Measurements from ENCODE around the gene SAMMSON. TPM values are rescaled to one million over a fixed set of nuclear protein-coding genes. Genes with fewer than 3 reads are reported as not detected.

The SAMMSON gene
- polyA plus RNA-seq, 1 of the 3 experiments (the other 2 are of a cell fraction), result not detected

GRCh38 chr3:69963643-69964042 lies 35.9 kb upstream of the SAMMSON start:
- H3K4me3 ChIP-seq (ENCODE audit: low read depth in 2 of 2, low read length in 1 of 2), result no peak overlapping the region
- TF ChIP-seq POLR2AphosphoS5 (IDR thresholded peaks at IDR 0.05; ENCODE audit: low read depth, low read length) (no peak), ELF1 (IDR thresholded peaks at IDR 0.05) (no peak), GATA2 (CRISPR knock-in tag; IDR thresholded peaks at IDR 0.05) (no peak), RFX5 (IDR thresholded peaks at IDR 0.05; ENCODE audit: low read length) (no peak)
- DNase-seq, result no peak
- no peak overlapping the region for H3K27ac ChIP-seq (ENCODE audit: low read depth in 2 of 2, low read length in 1 of 2)
- 96% methylated on average over 3 of the region's 3 CpGs for WGBS (ENCODE audit: low lambda C conversion rate)
- no peaks in the 10 kb centered on the region for H3K9me3 ChIP-seq
- H3K36me3 ChIP-seq (replicated peaks in 1 of 2; ENCODE audit: control insufficient read depth in 1 of 2, insufficient read depth in 2 of 2, low read length in 1 of 2), result no peaks in the 10 kb centered on the region
- H3K4me1 ChIP-seq (ENCODE audit: control insufficient read depth in 1 of 2, insufficient read depth in 2 of 2, low read depth in 1 of 2, low read length in 1 of 2), result no peaks in the 10 kb centered on the region
- POLR2A ChIA-PET, result no interaction called here
- no peaks in the 10 kb centered on the region for H3K79me2 ChIP-seq (ENCODE audit: insufficient read depth)
- H2AFZ ChIP-seq (ENCODE audit: low read depth), result no peak overlapping the region
- no peaks in the 10 kb centered on the region for H3K9me2 ChIP-seq
- CTCF ChIA-PET, result interaction anchor here (2.0 kb wide), 1 partner anchor 25 kb away, joined by 4 read pairs; no protein-coding TSS in a partner anchor
- no peaks in the 10 kb centered on the region for H3F3A ChIP-seq (replicated peaks; ENCODE audit: insufficient read depth)
- H3K27me3 ChIP-seq (ENCODE audit: insufficient read depth), result no peaks in the 10 kb centered on the region
- no peak overlapping the region for H3K9ac ChIP-seq
- no peaks in the 10 kb centered on the region for H4K20me1 ChIP-seq (ENCODE audit: insufficient read depth)
- no peak overlapping the region for H3K4me2 ChIP-seq

GRCh38 chr3:69967156-69967555 lies 32.4 kb upstream of the SAMMSON start:
- ChIA-PET POLR2A (no interaction called here), CTCF (interaction anchor here (0.9 to 1.0 kb wide), 2 partner anchors 20 to 276 kb away, joined by 3 read pairs; no protein-coding TSS in a partner anchor)
- H3K36me3 ChIP-seq (replicated peaks in 1 of 2; ENCODE audit: control insufficient read depth in 1 of 2, insufficient read depth in 2 of 2, low read length in 1 of 2), result no peaks in the 10 kb centered on the region
- 78% methylated on average over 6 of the region's 6 CpGs for WGBS (ENCODE audit: low lambda C conversion rate)
- H3F3A ChIP-seq (replicated peaks; ENCODE audit: insufficient read depth), result no peaks in the 10 kb centered on the region
- H3K27me3 ChIP-seq (ENCODE audit: insufficient read depth), result no peaks in the 10 kb centered on the region
- no peaks in the 10 kb centered on the region for H3K79me2 ChIP-seq (ENCODE audit: insufficient read depth)
- TF ChIP-seq JUND (IDR thresholded peaks at IDR 0.05), result no peak
- no peak for TF ChIP-seq MAX (IDR thresholded peaks at IDR 0.05; ENCODE audit: low read depth)
- no peak for TF ChIP-seq MXI1 (IDR thresholded peaks at IDR 0.05; ENCODE audit: low read depth, low read length)
- TF ChIP-seq CTCF (IDR thresholded peaks at IDR 0.05), result no peak
- no peak for TF ChIP-seq ELF1 (IDR thresholded peaks at IDR 0.05)
- no peak for TF ChIP-seq IRF3 (IDR thresholded peaks at IDR 0.05; ENCODE audit: low read depth, low read length)
- TF ChIP-seq GATA2 (CRISPR knock-in tag; IDR thresholded peaks at IDR 0.05), result no peak
- no peak for TF ChIP-seq REST (IDR thresholded peaks at IDR 0.05; ENCODE audit: low read depth, low read length)
- TF ChIP-seq NFIC (IDR thresholded peaks at IDR 0.05; ENCODE audit: borderline replicate concordance), result no peak
- TF ChIP-seq RFX5 (IDR thresholded peaks at IDR 0.05; ENCODE audit: low read length), result no peak
- no peak for TF ChIP-seq YY1 (IDR thresholded peaks at IDR 0.05; ENCODE audit: low read depth)
- TF ChIP-seq USF1 (IDR thresholded peaks at IDR 0.05; ENCODE audit: borderline replicate concordance, low read depth), result no peak
- TF ChIP-seq EP300 (IDR thresholded peaks at IDR 0.05; ENCODE audit: borderline replicate concordance in 1 of 2, low read depth in 1 of 2, low read length in 1 of 2), result no peak
- TF ChIP-seq GABPA (IDR thresholded peaks at IDR 0.05; ENCODE audit: low read depth), result no peak
- TF ChIP-seq FOXJ3 (CRISPR knock-in tag; IDR thresholded peaks at IDR 0.05), result no peak
- TF ChIP-seq POLR2AphosphoS5 (IDR thresholded peaks at IDR 0.05; ENCODE audit: low read depth, low read length), result no peak
- no peaks in the 10 kb centered on the region for H3K4me1 ChIP-seq (ENCODE audit: control insufficient read depth in 1 of 2, insufficient read depth in 2 of 2, low read depth in 1 of 2, low read length in 1 of 2)
- DNase-seq, result no peak
- H3K9me2 ChIP-seq, result no peaks in the 10 kb centered on the region
- H3K9me3 ChIP-seq, result no peaks in the 10 kb centered on the region
- no peaks in the 10 kb centered on the region for H4K20me1 ChIP-seq (ENCODE audit: insufficient read depth)
- H3K4me3 ChIP-seq (ENCODE audit: low read depth in 2 of 2, low read length in 1 of 2), result no peak overlapping the region
- no peak overlapping the region for H3K9ac ChIP-seq
- H3K4me2 ChIP-seq, result no peak overlapping the region
- no peak overlapping the region for H3K27ac ChIP-seq (ENCODE audit: low read depth in 2 of 2, low read length in 1 of 2)
- H2AFZ ChIP-seq (ENCODE audit: low read depth), result no peak overlapping the region

Measured in SK-N-SH (cell line).